ENCODE measurements around the gene GEMIN7.
A peak's percentile ranks its signal among the peaks of the same experiment; 100 is the strongest.

GEMIN7 gene

DNA sequence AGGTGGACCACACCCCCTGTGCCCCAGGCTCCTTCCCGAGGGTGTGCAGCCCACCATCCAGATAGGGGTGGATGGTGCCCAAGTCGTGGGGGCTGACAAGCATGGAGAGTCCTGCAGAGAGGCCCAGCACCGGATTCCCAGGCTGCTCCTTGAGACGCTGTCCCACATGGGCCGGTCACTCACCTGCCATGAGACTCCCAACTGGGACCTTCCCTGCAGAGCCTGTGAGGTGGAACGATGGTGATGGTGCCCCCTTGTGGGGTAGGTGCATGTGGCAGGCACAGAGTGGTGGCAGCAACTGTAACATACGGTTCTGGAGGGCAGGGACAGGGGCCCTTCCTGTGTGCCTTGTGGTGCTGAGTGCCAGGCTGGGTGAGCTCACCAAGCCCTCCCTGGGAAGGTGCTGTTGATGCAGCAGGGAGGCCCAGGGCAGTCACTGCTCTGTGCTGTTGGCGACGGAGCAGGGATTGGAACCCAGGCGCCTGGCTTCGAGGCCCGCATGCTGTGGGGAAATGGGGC is 47.0 kb downstream of the GEMIN7 start:
- no peaks in the 10 kb centered on the region for H3K4me1 ChIP-seq (ENCODE audit: control insufficient read depth, low read depth, low read length)
- no peak overlapping the region for H3K23ac ChIP-seq (ENCODE audit: low read length)
- no peak overlapping the region for H2BK5ac ChIP-seq (ENCODE audit: low read length)
- peaks cover 15% of the 10 kb centered on the region for H3K79me2 ChIP-seq (ENCODE audit: control insufficient read depth, insufficient read depth, low read length)
- H3K27ac ChIP-seq (ENCODE audit: low read depth, low read length): no peak overlapping the region
- H2BK15ac ChIP-seq (replicated peaks; ENCODE audit: low read depth): no peak overlapping the region
- no peak overlapping the region for H4K8ac ChIP-seq (ENCODE audit: low read depth, low read length)
- H2BK120ac ChIP-seq (ENCODE audit: low read depth, low read length): no peak overlapping the region
- no peaks in the 10 kb centered on the region for H3K36me3 ChIP-seq (ENCODE audit: control insufficient read depth, insufficient read depth, low read length)
- H3K4me3 ChIP-seq (ENCODE audit: low read length): no peak overlapping the region
- no peak overlapping the region for H3K56ac ChIP-seq (ENCODE audit: low read length)
- no peak overlapping the region for H3K18ac ChIP-seq (ENCODE audit: low read length)
- no peak overlapping the region for H2AK5ac ChIP-seq (ENCODE audit: low read length)
- peak; percentile 86 for DNase-seq
- no CpG with 5 or more reads among the region's 12 CpGs for WGBS (ENCODE audit: extremely low coverage, insufficient coverage, low lambda C conversion rate)
- H3K79me1 ChIP-seq (ENCODE audit: low read length): peaks cover 31% of the 10 kb centered on the region
- no peak overlapping the region for H3K9ac ChIP-seq (ENCODE audit: low read length)
- no peaks in the 10 kb centered on the region for H3K27me3 ChIP-seq (ENCODE audit: insufficient read depth, low read length, poor library complexity)
- no peak overlapping the region for H3K4me2 ChIP-seq (ENCODE audit: low read length)
- H4K5ac ChIP-seq (ENCODE audit: low read length): no peak overlapping the region
- H3K4ac ChIP-seq (ENCODE audit: low read depth, low read length): no peak overlapping the region

DNA sequence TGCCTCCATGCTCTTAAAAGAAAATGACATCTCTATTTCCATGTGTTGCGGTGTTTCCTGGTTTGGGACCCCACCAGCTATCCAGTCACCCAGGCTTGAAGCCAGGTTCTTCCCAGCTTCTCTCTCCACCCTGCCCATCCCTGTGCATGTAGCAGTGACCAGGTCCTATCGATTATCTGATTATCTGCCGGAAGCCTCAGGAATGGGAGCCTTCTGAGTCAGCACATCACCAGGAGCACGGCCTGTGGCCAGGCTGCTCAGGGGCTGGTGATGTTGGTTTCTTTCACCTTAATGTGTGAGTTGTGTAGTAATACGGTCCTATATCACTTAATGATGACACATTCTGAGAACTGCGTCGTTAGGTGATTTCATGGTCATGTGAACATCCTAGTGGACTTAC is 47.6 kb downstream of the GEMIN7 start:
- Histone ChIP-seq H2BK120ac (ENCODE audit: low read depth, low read length) (no peak overlapping the region), H2BK15ac (replicated peaks; ENCODE audit: low read depth) (no peak overlapping the region)

DNA sequence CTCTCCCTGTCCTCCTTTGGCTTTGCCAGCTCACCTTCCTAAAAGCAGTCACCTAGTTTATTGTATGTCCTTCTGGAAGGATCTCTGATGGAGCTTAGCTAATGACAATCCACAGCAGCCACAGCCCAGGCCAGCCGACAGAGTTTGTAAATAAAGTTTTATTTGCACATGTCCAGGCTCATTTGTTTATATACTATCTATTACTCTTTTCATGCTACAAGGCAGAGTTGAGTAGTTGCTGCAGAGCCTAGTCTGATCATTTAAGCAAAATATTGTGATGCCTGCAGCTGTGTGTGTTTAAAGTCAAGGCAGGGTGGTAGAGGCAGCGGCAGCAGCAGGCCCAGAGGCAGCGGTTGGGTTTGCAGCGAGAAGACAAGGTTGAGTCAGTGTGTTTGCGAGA is 49.1 kb downstream of the GEMIN7 start:
- DNase-seq: no peak
- Histone ChIP-seq H3K9ac (ENCODE audit: low read length) (no peak overlapping the region), H2BK5ac (ENCODE audit: low read length) (no peak overlapping the region), H3K27ac (ENCODE audit: low read depth, low read length) (no peak overlapping the region), H3K27me3 (ENCODE audit: insufficient read depth, low read length, poor library complexity) (no peaks in the 10 kb centered on the region), H2AK5ac (ENCODE audit: low read length) (no peak overlapping the region), H4K8ac (ENCODE audit: low read depth, low read length) (no peak overlapping the region), H3K4ac (ENCODE audit: low read depth, low read length) (no peak overlapping the region), H3K56ac (ENCODE audit: low read length) (no peak overlapping the region), H3K4me1 (ENCODE audit: control insufficient read depth, low read depth, low read length) (no peaks in the 10 kb centered on the region), H3K18ac (ENCODE audit: low read length) (no peak overlapping the region), H3K4me2 (ENCODE audit: low read length) (no peak overlapping the region), H4K5ac (ENCODE audit: low read length) (no peak overlapping the region), H3K36me3 (ENCODE audit: control insufficient read depth, insufficient read depth, low read length) (no peaks in the 10 kb centered on the region), H2BK120ac (ENCODE audit: low read depth, low read length) (no peak overlapping the region), H3K79me2 (ENCODE audit: control insufficient read depth, insufficient read depth, low read length) (peaks cover 9% of the 10 kb centered on the region), H2BK15ac (replicated peaks; ENCODE audit: low read depth) (no peak overlapping the region), H3K23ac (ENCODE audit: low read length) (no peak overlapping the region), H3K79me1 (ENCODE audit: low read length) (peaks cover 26% of the 10 kb centered on the region), H3K4me3 (ENCODE audit: low read length) (no peak overlapping the region)
- no CpG with 5 or more reads among the region's 5 CpGs for whole genome bisulfite sequencing (ENCODE audit: extremely low coverage, insufficient coverage, low lambda C conversion rate)

More for the DNA sequence above, 47.6 kb downstream of the GEMIN7 start:
- Histone ChIP-seq H3K36me3 (ENCODE audit: control insufficient read depth, insufficient read depth, low read length) (no peaks in the 10 kb centered on the region), H3K4me2 (ENCODE audit: low read length) (no peak overlapping the region), H3K79me2 (ENCODE audit: control insufficient read depth, insufficient read depth, low read length) (peaks cover 13% of the 10 kb centered on the region), H3K79me1 (ENCODE audit: low read length) (peaks cover 31% of the 10 kb centered on the region), H3K4me3 (ENCODE audit: low read length) (no peak overlapping the region), H3K27ac (ENCODE audit: low read depth, low read length) (no peak overlapping the region), H2BK5ac (ENCODE audit: low read length) (no peak overlapping the region), H3K18ac (ENCODE audit: low read length) (no peak overlapping the region), H3K9ac (ENCODE audit: low read length) (no peak overlapping the region), H3K4ac (ENCODE audit: low read depth, low read length) (no peak overlapping the region), H3K23ac (ENCODE audit: low read length) (no peak overlapping the region), H3K4me1 (ENCODE audit: control insufficient read depth, low read depth, low read length) (no peaks in the 10 kb centered on the region), H4K5ac (ENCODE audit: low read length) (no peak overlapping the region), H3K56ac (ENCODE audit: low read length) (no peak overlapping the region), H4K8ac (ENCODE audit: low read depth, low read length) (no peak overlapping the region), H2AK5ac (ENCODE audit: low read length) (no peak overlapping the region), H3K27me3 (ENCODE audit: insufficient read depth, low read length, poor library complexity) (no peaks in the 10 kb centered on the region)
- no peak for DNase-seq
- no CpG with 5 or more reads among the region's 7 CpGs for WGBS (ENCODE audit: extremely low coverage, insufficient coverage, low lambda C conversion rate)

DNA sequence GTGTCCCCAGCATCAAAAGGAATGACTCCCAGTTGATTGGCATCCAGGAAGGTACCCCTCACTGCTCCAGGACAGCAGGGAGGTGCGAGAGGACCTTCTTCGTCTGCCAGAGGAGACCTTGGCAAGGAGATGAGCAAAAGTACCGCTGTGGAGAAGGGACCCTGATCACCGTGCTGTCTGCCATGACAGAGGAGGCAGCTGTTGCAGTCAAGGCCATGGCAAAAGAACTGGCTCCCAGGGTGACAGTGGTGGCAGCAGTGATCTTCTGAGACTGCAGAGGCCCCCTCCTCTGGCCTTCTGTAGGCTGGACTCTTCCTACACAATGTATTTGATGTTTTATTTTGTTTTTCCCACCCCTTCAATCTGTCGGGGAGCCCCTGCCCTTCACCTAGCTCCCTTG is 49.7 kb downstream of the GEMIN7 start:
- peaks cover 7% of the 10 kb centered on the region for H3K79me2 ChIP-seq (ENCODE audit: control insufficient read depth, insufficient read depth, low read length)
- no peak overlapping the region for H3K27ac ChIP-seq (ENCODE audit: low read depth, low read length)
- H3K56ac ChIP-seq (ENCODE audit: low read length): no peak overlapping the region
- peaks cover 24% of the 10 kb centered on the region for H3K79me1 ChIP-seq (ENCODE audit: low read length)
- H4K8ac ChIP-seq (ENCODE audit: low read depth, low read length): no peak overlapping the region
- no peaks in the 10 kb centered on the region for H3K36me3 ChIP-seq (ENCODE audit: control insufficient read depth, insufficient read depth, low read length)
- no peak overlapping the region for H3K4me3 ChIP-seq (ENCODE audit: low read length)
- H4K5ac ChIP-seq (ENCODE audit: low read length): no peak overlapping the region
- no peak overlapping the region for H3K9ac ChIP-seq (ENCODE audit: low read length)
- H2AK5ac ChIP-seq (ENCODE audit: low read length): no peak overlapping the region
- H3K23ac ChIP-seq (ENCODE audit: low read length): no peak overlapping the region
- H3K18ac ChIP-seq (ENCODE audit: low read length): no peak overlapping the region
- no peak overlapping the region for H2BK5ac ChIP-seq (ENCODE audit: low read length)
- no peaks in the 10 kb centered on the region for H3K27me3 ChIP-seq (ENCODE audit: insufficient read depth, low read length, poor library complexity)
- H3K4me1 ChIP-seq (ENCODE audit: control insufficient read depth, low read depth, low read length): no peaks in the 10 kb centered on the region
- no peak overlapping the region for H2BK15ac ChIP-seq (replicated peaks; ENCODE audit: low read depth)
- no CpG with 5 or more reads among the region's 5 CpGs for WGBS (ENCODE audit: extremely low coverage, insufficient coverage, low lambda C conversion rate)
- H3K4me2 ChIP-seq (ENCODE audit: low read length): no peak overlapping the region
- no peak overlapping the region for H3K4ac ChIP-seq (ENCODE audit: low read depth, low read length)
- no peak overlapping the region for H2BK120ac ChIP-seq (ENCODE audit: low read depth, low read length)
- no peak for DNase-seq

DNA sequence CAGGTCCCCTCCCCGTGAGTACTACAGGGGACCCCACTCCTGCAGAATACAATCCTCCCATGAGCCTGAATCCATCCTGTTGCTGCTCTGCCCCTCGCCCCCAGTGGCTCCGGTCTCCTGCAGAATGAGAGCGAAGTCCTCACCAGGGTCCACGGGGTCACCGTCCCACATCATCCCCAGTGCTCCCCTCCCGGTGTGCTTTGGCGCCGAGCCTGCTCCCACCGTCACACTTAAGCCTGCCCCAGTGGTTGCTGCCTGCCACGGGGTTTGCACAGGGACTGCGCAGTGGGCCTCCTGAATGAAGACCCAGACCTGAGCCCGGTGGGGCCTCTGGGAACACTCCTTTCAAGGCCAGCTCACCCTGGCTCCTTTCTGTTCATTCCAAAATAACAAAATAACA is 51.2 kb downstream of the GEMIN7 start:
- Histone ChIP-seq H3K4me2 (ENCODE audit: low read length) (no peak overlapping the region), H2BK15ac (replicated peaks; ENCODE audit: low read depth) (no peak overlapping the region), H3K56ac (ENCODE audit: low read length) (no peak overlapping the region), H3K9ac (ENCODE audit: low read length) (no peak overlapping the region), H3K79me1 (ENCODE audit: low read length) (peaks cover 23% of the 10 kb centered on the region), H3K18ac (ENCODE audit: low read length) (no peak overlapping the region), H3K36me3 (ENCODE audit: control insufficient read depth, insufficient read depth, low read length) (no peaks in the 10 kb centered on the region), H3K4me1 (ENCODE audit: control insufficient read depth, low read depth, low read length) (no peaks in the 10 kb centered on the region), H3K27me3 (ENCODE audit: insufficient read depth, low read length, poor library complexity) (no peaks in the 10 kb centered on the region), H3K79me2 (ENCODE audit: control insufficient read depth, insufficient read depth, low read length) (peaks cover 7% of the 10 kb centered on the region), H3K23ac (ENCODE audit: low read length) (no peak overlapping the region), H3K27ac (ENCODE audit: low read depth, low read length) (no peak overlapping the region), H3K4me3 (ENCODE audit: low read length) (no peak overlapping the region), H2BK5ac (ENCODE audit: low read length) (no peak overlapping the region), H3K4ac (ENCODE audit: low read depth, low read length) (no peak overlapping the region), H2BK120ac (ENCODE audit: low read depth, low read length) (no peak overlapping the region), H4K5ac (ENCODE audit: low read length) (no peak overlapping the region), H4K8ac (ENCODE audit: low read depth, low read length) (no peak overlapping the region), H2AK5ac (ENCODE audit: low read length) (no peak overlapping the region)
- no CpG with 5 or more reads among the region's 13 CpGs for WGBS (ENCODE audit: extremely low coverage, insufficient coverage, low lambda C conversion rate)
- DNase-seq: no peak

DNA sequence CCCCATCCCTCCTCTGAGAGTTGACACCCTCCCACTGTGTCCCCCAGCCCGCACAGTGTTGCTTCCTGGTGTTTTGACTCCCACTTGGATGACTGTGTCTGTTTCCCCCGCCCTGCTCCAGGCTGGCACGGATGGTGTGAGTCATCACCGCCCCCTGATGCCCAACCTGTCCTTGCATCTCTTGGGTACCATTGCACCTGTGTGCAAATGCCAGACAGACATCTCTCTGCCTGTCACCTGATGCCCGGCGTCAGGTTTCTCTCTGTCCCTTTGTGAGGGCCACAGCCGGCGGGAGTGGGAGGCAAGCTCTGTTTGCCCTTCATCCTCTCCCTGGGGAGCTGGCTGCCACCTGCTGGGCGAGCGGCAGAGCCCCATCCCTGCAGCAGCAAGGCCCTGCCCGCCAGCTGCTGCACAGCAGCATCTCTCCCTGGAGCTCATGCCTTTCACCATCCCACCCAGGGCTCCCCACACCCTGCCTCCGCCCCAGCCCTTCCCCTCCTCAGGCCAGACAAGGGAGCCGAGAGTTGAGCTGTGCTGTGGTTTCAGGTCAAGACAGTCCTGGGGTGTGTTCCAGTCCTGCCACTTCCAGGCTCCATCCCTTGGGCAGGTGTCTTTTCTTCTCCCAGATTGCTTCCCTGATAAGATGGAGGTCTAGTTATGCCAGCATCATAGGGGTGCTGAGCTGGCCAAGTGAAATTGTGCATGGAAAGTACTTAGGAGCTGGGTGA is 52.0 kb downstream of the GEMIN7 start:
- H3K36me3 ChIP-seq (ENCODE audit: control insufficient read depth, insufficient read depth, low read length): no peaks in the 10 kb centered on the region
- no peaks in the 10 kb centered on the region for H3K4me1 ChIP-seq (ENCODE audit: control insufficient read depth, low read depth, low read length)
- H3K4me3 ChIP-seq (ENCODE audit: low read length): no peak overlapping the region
- H3K4ac ChIP-seq (ENCODE audit: low read depth, low read length): no peak overlapping the region
- H3K79me1 ChIP-seq (ENCODE audit: low read length): peaks cover 23% of the 10 kb centered on the region
- H3K27ac ChIP-seq (ENCODE audit: low read depth, low read length): no peak overlapping the region
- H3K56ac ChIP-seq (ENCODE audit: low read length): no peak overlapping the region
- no peak overlapping the region for H2BK5ac ChIP-seq (ENCODE audit: low read length)
- H2BK120ac ChIP-seq (ENCODE audit: low read depth, low read length): no peak overlapping the region
- H2BK15ac ChIP-seq (replicated peaks; ENCODE audit: low read depth): no peak overlapping the region
- H3K4me2 ChIP-seq (ENCODE audit: low read length): no peak overlapping the region
- no peak overlapping the region for H4K8ac ChIP-seq (ENCODE audit: low read depth, low read length)
- H3K18ac ChIP-seq (ENCODE audit: low read length): no peak overlapping the region
- DNase-seq: no peak
- H3K9ac ChIP-seq (ENCODE audit: low read length): no peak overlapping the region
- H3K27me3 ChIP-seq (ENCODE audit: insufficient read depth, low read length, poor library complexity): no peaks in the 10 kb centered on the region
- H3K23ac ChIP-seq (ENCODE audit: low read length): no peak overlapping the region
- H2AK5ac ChIP-seq (ENCODE audit: low read length): no peak overlapping the region
- WGBS (ENCODE audit: extremely low coverage, insufficient coverage, low lambda C conversion rate): no CpG with 5 or more reads among the region's 13 CpGs
- H3K79me2 ChIP-seq (ENCODE audit: control insufficient read depth, insufficient read depth, low read length): peaks cover 7% of the 10 kb centered on the region
- no peak overlapping the region for H4K5ac ChIP-seq (ENCODE audit: low read length)

Measured in mesendoderm (in vitro differentiated cells).